ENCODE data around the gene VSX1.

VSX1 gene

GRCh38 chr20:25033265-25033923 is 48.5 kb downstream of the VSX1 start:
- H3K4me3 ChIP-seq (ENCODE audit: low read depth, low read length): no peak overlapping the region

GRCh38 chr20:25032478-25033264 is 49.3 kb downstream of the VSX1 start:
- peak overlapping the region; percentile 31 for H3K27ac ChIP-seq
- no peak overlapping the region for H3K9ac ChIP-seq
- peaks cover 42% of the 10 kb centered on the region for H3K4me1 ChIP-seq

More at GRCh38 chr20:25033265-25033923, 48.5 kb downstream of the VSX1 start:
- TF ChIP-seq CTCF (IDR thresholded peaks at IDR 0.05): no peak
- peak overlapping the region; percentile 20 for H3K4me2 ChIP-seq (ENCODE audit: low read length)
- peaks cover 49% of the 10 kb centered on the region for H3K4me1 ChIP-seq
- H3K27ac ChIP-seq: peak overlapping the region; percentile 31
- no peak overlapping the region for H3K9ac ChIP-seq
- no peak overlapping the region for H2AFZ ChIP-seq
- no peaks in the 10 kb centered on the region for H3K36me3 ChIP-seq (ENCODE audit: control insufficient read depth, insufficient read depth, low read length)
- no peaks in the 10 kb centered on the region for H3K9me3 ChIP-seq (ENCODE audit: control insufficient read depth, low read length)
- H3K27me3 ChIP-seq (ENCODE audit: control insufficient read depth, insufficient read depth, low read length): no peaks in the 10 kb centered on the region
- H3K79me2 ChIP-seq: peaks cover 38% of the 10 kb centered on the region

GRCh38 chr20:25032065-25032477 is 49.9 kb downstream of the VSX1 start:
- H3K4me3 ChIP-seq (ENCODE audit: low read depth, low read length): no peak overlapping the region
- no peak overlapping the region for H3K4me2 ChIP-seq (ENCODE audit: low read length)
- no peak for TF ChIP-seq CTCF (IDR thresholded peaks at IDR 0.05)
- H3K79me2 ChIP-seq: peaks cover 36% of the 10 kb centered on the region
- H3K9me3 ChIP-seq (ENCODE audit: control insufficient read depth, low read length): no peaks in the 10 kb centered on the region
- H3K27me3 ChIP-seq (ENCODE audit: control insufficient read depth, insufficient read depth, low read length): no peaks in the 10 kb centered on the region
- peaks cover 37% of the 10 kb centered on the region for H3K4me1 ChIP-seq
- H3K27ac ChIP-seq: no peak overlapping the region
- no peaks in the 10 kb centered on the region for H3K36me3 ChIP-seq (ENCODE audit: control insufficient read depth, insufficient read depth, low read length)
- H3K9ac ChIP-seq: no peak overlapping the region
- no peak overlapping the region for H2AFZ ChIP-seq

More at GRCh38 chr20:25032478-25033264, 49.3 kb downstream of the VSX1 start:
- Histone ChIP-seq H2AFZ (no peak overlapping the region), H3K9me3 (ENCODE audit: control insufficient read depth, low read length) (no peaks in the 10 kb centered on the region), H3K27me3 (ENCODE audit: control insufficient read depth, insufficient read depth, low read length) (no peaks in the 10 kb centered on the region), H3K4me2 (ENCODE audit: low read length) (no peak overlapping the region), H3K4me3 (ENCODE audit: low read depth, low read length) (no peak overlapping the region), H3K36me3 (ENCODE audit: control insufficient read depth, insufficient read depth, low read length) (no peaks in the 10 kb centered on the region), H3K79me2 (peaks cover 38% of the 10 kb centered on the region)
- TF ChIP-seq CTCF (IDR thresholded peaks at IDR 0.05): no peak

- Histone ChIP-seq H3K4me3 (ENCODE audit: low read depth, low read length) (no peak overlapping the region), H3K27ac (no peak overlapping the region), H3K9me3 (ENCODE audit: control insufficient read depth, low read length) (no peaks in the 10 kb centered on the region), H3K4me1 (peaks cover 29% of the 10 kb centered on the region), H3K36me3 (ENCODE audit: control insufficient read depth, insufficient read depth, low read length) (no peaks in the 10 kb centered on the region), H3K4me2 (ENCODE audit: low read length) (no peak overlapping the region), H3K9ac (no peak overlapping the region), H2AFZ (no peak overlapping the region), H3K79me2 (peaks cover 36% of the 10 kb centered on the region), H3K27me3 (ENCODE audit: control insufficient read depth, insufficient read depth, low read length) (no peaks in the 10 kb centered on the region)
- TF ChIP-seq CTCF (IDR thresholded peaks at IDR 0.05): no peak
These were observed 50.7 kb downstream of the VSX1 start for GRCh38 chr20:25031241-25031640.

Measured in parathyroid adenoma (tissue), 2 donors.